Astrocyte (in vitro differentiated cells and primary cell): ENCODE results near the gene CHST11.

ENCODE experiments used
- EZH2 ChIP-seq: IDR thresholded peaks from 2 replicates; pipeline ENCODE4 v1.6.1; 2012; ENCODE audit warnings: mild to moderate bottlenecking, low read length, inconsistent platforms; ENCODE audit not compliant: insufficient read depth
- TF ChIP-seq, protein P1 (sequence below): IDR thresholded peaks from 2 replicates; pipeline ENCODE4 v1.5.1; 2011; ENCODE audit warnings: low read depth, mild to moderate bottlenecking, inconsistent platforms, low read length, moderate library complexity; ENCODE audit not compliant: insufficient read depth

DNA sequence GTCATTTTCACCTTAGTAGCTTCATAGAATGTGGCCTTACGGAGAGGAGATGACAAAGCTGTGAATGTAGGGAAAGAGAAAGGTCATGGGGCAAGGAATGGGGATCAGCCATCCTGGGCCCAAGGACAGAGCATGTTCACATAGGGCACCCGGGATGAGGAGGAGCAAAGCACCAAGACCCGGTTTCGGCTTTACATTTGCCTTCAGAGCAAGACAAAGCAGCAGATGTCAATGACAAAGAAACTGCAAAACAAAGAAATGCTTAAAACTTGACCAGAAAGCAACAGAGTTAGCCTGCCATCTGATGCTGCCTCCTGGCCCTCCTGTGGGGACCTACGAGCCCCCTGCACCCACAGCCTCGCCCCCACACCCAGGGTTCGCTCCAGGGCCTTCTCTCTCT is 252.1 kb downstream of the CHST11 start:
- TF ChIP-seq, protein P1, sequence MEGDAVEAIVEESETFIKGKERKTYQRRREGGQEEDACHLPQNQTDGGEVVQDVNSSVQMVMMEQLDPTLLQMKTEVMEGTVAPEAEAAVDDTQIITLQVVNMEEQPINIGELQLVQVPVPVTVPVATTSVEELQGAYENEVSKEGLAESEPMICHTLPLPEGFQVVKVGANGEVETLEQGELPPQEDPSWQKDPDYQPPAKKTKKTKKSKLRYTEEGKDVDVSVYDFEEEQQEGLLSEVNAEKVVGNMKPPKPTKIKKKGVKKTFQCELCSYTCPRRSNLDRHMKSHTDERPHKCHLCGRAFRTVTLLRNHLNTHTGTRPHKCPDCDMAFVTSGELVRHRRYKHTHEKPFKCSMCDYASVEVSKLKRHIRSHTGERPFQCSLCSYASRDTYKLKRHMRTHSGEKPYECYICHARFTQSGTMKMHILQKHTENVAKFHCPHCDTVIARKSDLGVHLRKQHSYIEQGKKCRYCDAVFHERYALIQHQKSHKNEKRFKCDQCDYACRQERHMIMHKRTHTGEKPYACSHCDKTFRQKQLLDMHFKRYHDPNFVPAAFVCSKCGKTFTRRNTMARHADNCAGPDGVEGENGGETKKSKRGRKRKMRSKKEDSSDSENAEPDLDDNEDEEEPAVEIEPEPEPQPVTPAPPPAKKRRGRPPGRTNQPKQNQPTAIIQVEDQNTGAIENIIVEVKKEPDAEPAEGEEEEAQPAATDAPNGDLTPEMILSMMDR = no peak
- TF ChIP-seq EZH2 = no peak
